K562 (cell line): ENCODE results near the gene CTNNBL1. TPM values are rescaled to one million over a fixed set of nuclear protein-coding genes. Genes with fewer than 3 reads are reported as not detected.

ENCODE experiments used
- ATAC-seq: fragments of 200-7000 bp; cut with Tn5 transposase; 3 replicates; pipeline ENCODE4 v1.9.1; 2020; ENCODE audit warnings: moderate library complexity
- BruUV-seq: library from RNA; stranded (reverse); fragments of 400-500 nt; replicated peaks from 2 replicates; lab custom pipeline; 2021; lab: Mats Ljungman, UMichigan
- CTCF ChIA-PET: fragments of 300-600 bp; formaldehyde crosslinking; extraction: SDS; loops from one replicate; lab custom pipeline; 2021; ENCODE audit warnings: low intra/inter-chr PET ratio; lab: Yijun Ruan, JAX
- POLR2A ChIA-PET: fragments of 300-600, 350-650 bp; sonication (Branson Sonifier 250); formaldehyde crosslinking; extraction: SDS; loops from one replicate; lab custom pipeline; 2021; ENCODE audit warnings: antibody characterized with exemption, inconsistent platforms; lab: Yijun Ruan, JAX
- DNase-seq, 4 experiments: peaks; one replicate each; pipeline versions ENCODE4 v3.0.0 to v3.0.0-alpha.2; 2011 to 2018; ENCODE audit warnings: low spot score in 3 of 4, mixed read lengths in 3 of 4; ENCODE audit errors: extremely low read depth in 1 of 4
- FAIRE-seq: peaks from 2 replicates; lab custom pipeline; 2011; peaks lifted over from hg19 to GRCh38; lab: Jason Lieb, UNC
- H2AFZ ChIP-seq: 2 replicates; pipeline ENCODE4 v1.6.0; 2011; ENCODE audit warnings: low read depth, low read length, control low read depth, inconsistent platforms
- H3K27ac ChIP-seq: fragments of 200-600 bp; 3 replicates; pipeline ENCODE4 v1.8.0; 2011; ENCODE audit warnings: low read depth, mild to moderate bottlenecking, control low read depth, inconsistent platforms, low read length, moderate library complexity, mixed read lengths; ENCODE audit errors: extremely low read depth
- H3K27me3 ChIP-seq, 2 experiments: fragments of 300-600 bp in 1 of 2; 2 replicates in 1 of 2; 3 replicates in 1 of 2; pipeline versions ENCODE4 v1.6.0 to v1.8.0; 2011; ENCODE audit warnings: inconsistent platforms in 2 of 2, low read length in 2 of 2, mild to moderate bottlenecking in 1 of 2, mixed read lengths in 1 of 2, moderate library complexity in 1 of 2; ENCODE audit not compliant: control insufficient read depth in 2 of 2, insufficient read depth in 2 of 2
- H3K36me3 ChIP-seq: fragments of 300-600 bp; 3 replicates; pipeline ENCODE4 v1.8.0; 2011; ENCODE audit warnings: mild to moderate bottlenecking, low read length, inconsistent platforms; ENCODE audit not compliant: control insufficient read depth, insufficient read depth
- H3K4me1 ChIP-seq, 2 experiments: fragments of 200-600 bp in 1 of 2; replicated peaks in 1 of 2; 2 replicates in 1 of 2; 3 replicates in 1 of 2; pipeline versions ENCODE4 v1.5.1 to v1.8.0; 2011; ENCODE audit warnings: inconsistent platforms in 2 of 2, low read length in 2 of 2, mild to moderate bottlenecking in 1 of 2, mixed read lengths in 1 of 2, moderate library complexity in 1 of 2; ENCODE audit not compliant: control insufficient read depth in 2 of 2, insufficient read depth in 2 of 2
- H3K4me2 ChIP-seq: 2 replicates; pipeline ENCODE4 v1.6.1; 2011; ENCODE audit warnings: low read length, control low read depth, inconsistent platforms, mixed read lengths; ENCODE audit not compliant: insufficient read depth
- H3K4me3 ChIP-seq: fragments of 200-600 bp; sonication (generic), shearing (Covaris generic); 2 replicates; pipeline ENCODE4 v1.5.1; 2016; ENCODE audit warnings: control low read depth, inconsistent platforms
- H3K79me2 ChIP-seq: fragments of 200-600 bp; 3 replicates; pipeline ENCODE4 v1.8.0; 2011; ENCODE audit warnings: low read length, inconsistent platforms; ENCODE audit not compliant: control insufficient read depth, insufficient read depth
- H3K9ac ChIP-seq, 2 experiments: 2 replicates each; pipeline versions ENCODE4 v1.6.0 to v1.6.1; 2011; ENCODE audit warnings: low read depth in 2 of 2, low read length in 2 of 2, control low read depth in 1 of 2, inconsistent platforms in 1 of 2, mild to moderate bottlenecking in 1 of 2, mixed read lengths in 1 of 2; ENCODE audit not compliant: insufficient read depth in 1 of 2
- H3K9me1 ChIP-seq: one replicate; pipeline ENCODE4 v1.6.0; 2011; ENCODE audit warnings: inconsistent platforms, mild to moderate bottlenecking, low read length, moderate library complexity; ENCODE audit not compliant: control insufficient read depth, insufficient read depth
- H3K9me3 ChIP-seq: replicated peaks from 2 replicates; pipeline ENCODE4 v1.5.1; 2011; ENCODE audit warnings: low read depth, low read length, inconsistent platforms; ENCODE audit not compliant: control insufficient read depth, insufficient read depth
- H4K20me1 ChIP-seq: replicated peaks from 2 replicates; pipeline ENCODE4 v1.6.1; 2011; ENCODE audit warnings: low read length, inconsistent platforms, mixed read lengths; ENCODE audit not compliant: control insufficient read depth, insufficient read depth
- IRF9 ChIP-seq: fragments of 450-650 bp; IDR thresholded peaks from 2 replicates; pipeline ENCODE4 v1.6.1; 2016; ENCODE audit warnings: missing biosample characterization, missing genetic modification characterization
- PBX2 ChIP-seq, 2 experiments: IDR thresholded peaks in 1 of 2; conservative IDR thresholded peaks in 1 of 2; 2 replicates each; pipeline ENCODE4 v1.6.1; 2016; ENCODE audit warnings: low read depth in 2 of 2, mild to moderate bottlenecking in 1 of 2, missing compliant biosample characterization in 1 of 2, missing genetic modification characterization in 1 of 2, moderate library complexity in 1 of 2
- SIX5 ChIP-seq, 2 experiments: IDR thresholded peaks; 2 replicates each; pipeline ENCODE4 v1.6.1; 2011; ENCODE audit warnings: low read length in 2 of 2, borderline replicate concordance in 1 of 2, low read depth in 1 of 2, mild to moderate bottlenecking in 1 of 2, moderate library complexity in 1 of 2; ENCODE audit not compliant: insufficient read depth in 1 of 2
- SP1 ChIP-seq: sonication (generic); formaldehyde crosslinking; IDR thresholded peaks from 2 replicates; pipeline ENCODE4 v1.8.1; 2022; ENCODE audit warnings: mild to moderate bottlenecking, missing genetic modification reagents
- ZC3H11A ChIP-seq: IDR thresholded peaks from 2 replicates; pipeline ENCODE4 v1.6.1; 2012; ENCODE audit warnings: low read depth, low read length, improper control_type of control experiment
- ZNF280A ChIP-seq: fragments of 450-650 bp; IDR thresholded peaks from 2 replicates; pipeline ENCODE4 v1.6.1; 2018; ENCODE audit warnings: mild to moderate bottlenecking, low read depth; ENCODE audit not compliant: partially characterized antibody
- WGBS: fragments of 100-300 bp; shearing (Covaris generic); methylation state at CpG from one replicate; pipeline ENCODE4 v1.1.6; 2016; ENCODE audit warnings: low coverage, mixed read lengths; ENCODE audit not compliant: insufficient coverage; ENCODE audit errors: missing lambda C conversion rate; 5-methylcytosine and 5-hydroxymethylcytosine counted together
- in situ Hi-C: fragments of 300-500 bp; cut with MboI; formaldehyde crosslinking; loops from 4 replicates; pipeline ENCODE4 v1.15.0; 2018; ENCODE audit warnings: inconsistent platforms, mixed read lengths
- intact Hi-C: fragments of 100-400 bp; cut with micrococcal nuclease; formaldehyde crosslinking; loops from 2 replicates; pipeline ENCODE4 v1.14.2; 2022
- polyA plus RNA-seq, 8 experiments: library from polyadenylated mRNA; depleted of rRNA in 4 of 8; stranded (reverse) in 5 of 8; unstranded in 3 of 8; fragments of >200 nt; fragmentation: Nextera tagmentation in 2 of 8; fragmentation: Illumina TruSeq in 1 of 8; extraction: Ambion mirVana in 2 of 8; extraction: Trizol in 1 of 8; gene quantifications; 2 replicates each; pipeline versions ENCODE4 v1.2.1 to v1.2.3, GENCODE V29; 2011 to 2014; ENCODE audit warnings: inconsistent platforms in 1 of 8, missing spikeins in 1 of 8
- total RNA-seq, 7 experiments: library from RNA; depleted of rRNA in 6 of 7; stranded (reverse); fragments of >200 nt in 6 of 7; fragmentation: Illumina TruSeq in 2 of 7; extraction: Trizol in 2 of 7; gene quantifications; 2 replicates each; pipeline versions ENCODE4 v1.2.1 to v1.2.3, GENCODE V29; 2011 to 2021; ENCODE audit warnings: low replicate concordance in 1 of 7
- TF ChIP-seq, protein P1 (sequence below): fragments of 450-650 bp; formaldehyde crosslinking; conservative IDR thresholded peaks from 2 replicates; pipeline ENCODE4 v1.4.0; 2022; ENCODE audit warnings: mild to moderate bottlenecking, missing genetic modification characterization

CTNNBL1 gene
- total and polyA plus RNA-seq, 9 of the 15 experiments (the other 6 are each of a cell fraction or from before 2014, with no cell fraction given) = 32.4 to 85.6 (median 43.6) TPM

- DNase-seq = no peak
- H3K4me3 ChIP-seq = no peak overlapping the region
- BruUV-seq = no TSS peak
Measured at GRCh38 chr20:37745553-37745952, 51.7 kb downstream of the CTNNBL1 start.

More at GRCh38 chr20:37745553-37745952, 51.7 kb downstream of the CTNNBL1 start:
- no peak overlapping the region for H3K4me2 ChIP-seq
- H2AFZ ChIP-seq = no peak overlapping the region
- no peaks in the 10 kb centered on the region for H3K4me1 ChIP-seq
- intact Hi-C loops = no loop called here
- ATAC-seq = no peak
- peaks cover 15% of the 10 kb centered on the region; the same call in 2 of the 3 replicates for H3K36me3 ChIP-seq
- H4K20me1 ChIP-seq = no peaks in the 10 kb centered on the region
- H3K79me2 ChIP-seq = no peaks in the 10 kb centered on the region
- H3K27ac ChIP-seq = no peak overlapping the region
- TF ChIP-seq, protein P1, sequence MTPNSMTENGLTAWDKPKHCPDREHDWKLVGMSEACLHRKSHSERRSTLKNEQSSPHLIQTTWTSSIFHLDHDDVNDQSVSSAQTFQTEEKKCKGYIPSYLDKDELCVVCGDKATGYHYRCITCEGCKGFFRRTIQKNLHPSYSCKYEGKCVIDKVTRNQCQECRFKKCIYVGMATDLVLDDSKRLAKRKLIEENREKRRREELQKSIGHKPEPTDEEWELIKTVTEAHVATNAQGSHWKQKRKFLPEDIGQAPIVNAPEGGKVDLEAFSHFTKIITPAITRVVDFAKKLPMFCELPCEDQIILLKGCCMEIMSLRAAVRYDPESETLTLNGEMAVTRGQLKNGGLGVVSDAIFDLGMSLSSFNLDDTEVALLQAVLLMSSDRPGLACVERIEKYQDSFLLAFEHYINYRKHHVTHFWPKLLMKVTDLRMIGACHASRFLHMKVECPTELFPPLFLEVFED (CRISPR knock-in tag) = no peak
- TF ChIP-seq SP1 (CRISPR knock-in tag) (no peak), ZC3H11A (no peak), SIX5 (IDR thresholded peaks at IDR 0.05; ENCODE audit: borderline replicate concordance in 1 of 2, insufficient read depth in 1 of 2, low read depth in 1 of 2, low read length in 2 of 2) (no peak), PBX2 (CRISPR knock-in tag; IDR thresholded peaks at IDR 0.05; ENCODE audit: low read depth) (no peak), PBX2 (tag; conservative IDR thresholded peaks at IDR 0.05; ENCODE audit: low read depth) (no peak), ZNF280A (no peak), IRF9 (tag) (no peak)
- TF ChIP-seq, all 486 proteins: peak for 0
- H3K27me3 ChIP-seq = no peaks in the 10 kb centered on the region
- POLR2A ChIA-PET = no interaction called here
- 64% methylated on average over 3 of the region's 3 CpGs for WGBS
- no peaks in the 10 kb centered on the region for H3K9me1 ChIP-seq
- H3K9me3 ChIP-seq = no peaks in the 10 kb centered on the region
- no peak for FAIRE-seq
- CTCF ChIA-PET = no interaction called here
- in situ Hi-C loops = no loop called here
- H3K9ac ChIP-seq = no peak overlapping the region
